Stimulated activated CD8-positive, alpha-beta memory T cell treated with anti-CD3 and anti-CD28 coated beads, Interleukin-4, amount 100 ng/mL, for 1 hour (primary cell): ENCODE results near the gene APOE.
"Not testable (repeated sequence)": the region's sequence is repeated elsewhere in the genome, so short reads cannot be mapped to it uniquely, and the experiment has no call there.

Experiments used
- DNase-seq, 2 donors: peaks; one replicate each; pipeline ENCODE4 v3.0.0-alpha.2; 2020; ENCODE audit warnings: low read depth in 2 of 2, low spot score in 1 of 2

Gene APOE

GRCh38 chr19:44883922-44884321, 21.7 kb upstream of the APOE start:
- DNase-seq, result no peak

- no peak for DNase-seq
Observed at GRCh38 chr19:44884566-44884965, 21.0 kb upstream of the APOE start.

- DNase-seq, result no peak
Observed at GRCh38 chr19:44886141-44886540, 19.5 kb upstream of the APOE start.

- no peak for DNase-seq
Observed at GRCh38 chr19:44887648-44888047, 17.9 kb upstream of the APOE start.

- not testable (repeated sequence) for DNase-seq
Observed at GRCh38 chr19:44888335-44888734, 17.3 kb upstream of the APOE start.

- no peak for DNase-seq
Observed at GRCh38 chr19:44889830-44890365, 15.7 kb upstream of the APOE start.

- no peak for DNase-seq
Observed at GRCh38 chr19:44890366-44891015, 15.1 kb upstream of the APOE start.

GRCh38 chr19:44891016-44891882, 14.3 kb upstream of the APOE start, which contains the start of gene TOMM40:
Gene TOMM40 (plus strand): TSS chr19:44891254. CDS start chr19:44891416, 162 bp downstream.
- peak; percentile 99 to 100 for DNase-seq

GRCh38 chr19:44892932-44893331, 12.7 kb upstream of the APOE start:
- no peak for DNase-seq

GRCh38 chr19:44893332-44894051, 12.1 kb upstream of the APOE start:
- DNase-seq, result no peak

GRCh38 chr19:44894052-44894400, 11.6 kb upstream of the APOE start:
- no peak for DNase-seq

GRCh38 chr19:44894946-44895345, 10.7 kb upstream of the APOE start:
- DNase-seq, result no peak

GRCh38 chr19:44897835-44898234, 7.8 kb upstream of the APOE start:
- no peak for DNase-seq

- no peak for DNase-seq
Observed at GRCh38 chr19:44900328-44901244, 5.0 kb upstream of the APOE start.

GRCh38 chr19:44903216-44903601, 2.4 kb upstream of the APOE start:
- DNase-seq, result no peak

- peak; percentile 46 to 50 for DNase-seq
Observed at GRCh38 chr19:44903602-44904425, 1.8 kb upstream of the APOE start.

GRCh38 chr19:44904426-44904994, 1.1 kb upstream of the APOE start:
- no peak for DNase-seq

- no peak for DNase-seq
Observed at GRCh38 chr19:44907613-44908012, 2.0 kb downstream of the APOE start.

GRCh38 chr19:44908074-44908835, 2.7 kb downstream of the APOE start:
- DNase-seq, result no peak
